Activated CD4-positive, alpha-beta memory T cell treated with anti-CD3 and anti-CD28 coated beads for 36 hours (primary cell): ENCODE results near the gene STK33. TPM values are rescaled to one million over a fixed set of nuclear protein-coding genes. Genes with fewer than 3 reads are reported as not detected.

Experiments used
- CTCF ChIA-PET: fragments of 350-600 bp; sonication (Branson Sonifier 250); formaldehyde crosslinking; loops from one replicate; lab custom pipeline; 2021; ENCODE audit warnings: antibody characterized with exemption, inconsistent platforms; lab: Charles Lee
- POLR2A ChIA-PET: fragments of 350-600 bp; sonication (Branson Sonifier 250); formaldehyde crosslinking; loops from one replicate; lab custom pipeline; 2021; ENCODE audit warnings: antibody characterized with exemption; lab: Charles Lee
- DNase-seq: peaks from one replicate; pipeline ENCODE4 v3.0.0-alpha.2; 2020
- H3K27ac Mint-ChIP-seq: one replicate; pipeline ENCODE4 v1.8.0; 2021; ENCODE audit warnings: mixed read lengths
- H3K27me3 Mint-ChIP-seq: one replicate; pipeline ENCODE4 v1.8.0; 2021; ENCODE audit warnings: mixed read lengths
- H3K36me3 Mint-ChIP-seq: one replicate; pipeline ENCODE4 v1.8.0; 2021; ENCODE audit warnings: mixed read lengths
- H3K4me1 Mint-ChIP-seq: one replicate; pipeline ENCODE4 v1.8.0; 2021; ENCODE audit warnings: low read depth, mixed read lengths
- H3K4me3 Mint-ChIP-seq: one replicate; pipeline ENCODE4 v1.8.0; 2021; ENCODE audit warnings: mild to moderate bottlenecking, mixed read lengths
- H3K9me3 Mint-ChIP-seq: one replicate; pipeline ENCODE4 v1.8.0; 2021; ENCODE audit warnings: mixed read lengths
- intact Hi-C: fragments of 100-400 bp; cut with micrococcal nuclease; formaldehyde crosslinking; loops from one replicate; pipeline ENCODE4 v1.15.1; 2023
- total RNA-seq, 2 experiments: library from RNA; stranded (reverse); gene quantifications; one replicate each; pipeline ENCODE4 v1.2.3, GENCODE V29; 2021

The STK33 gene
- total RNA-seq, 2 experiments from 2014 or later: 0.24 to 0.46 TPM

DNA sequence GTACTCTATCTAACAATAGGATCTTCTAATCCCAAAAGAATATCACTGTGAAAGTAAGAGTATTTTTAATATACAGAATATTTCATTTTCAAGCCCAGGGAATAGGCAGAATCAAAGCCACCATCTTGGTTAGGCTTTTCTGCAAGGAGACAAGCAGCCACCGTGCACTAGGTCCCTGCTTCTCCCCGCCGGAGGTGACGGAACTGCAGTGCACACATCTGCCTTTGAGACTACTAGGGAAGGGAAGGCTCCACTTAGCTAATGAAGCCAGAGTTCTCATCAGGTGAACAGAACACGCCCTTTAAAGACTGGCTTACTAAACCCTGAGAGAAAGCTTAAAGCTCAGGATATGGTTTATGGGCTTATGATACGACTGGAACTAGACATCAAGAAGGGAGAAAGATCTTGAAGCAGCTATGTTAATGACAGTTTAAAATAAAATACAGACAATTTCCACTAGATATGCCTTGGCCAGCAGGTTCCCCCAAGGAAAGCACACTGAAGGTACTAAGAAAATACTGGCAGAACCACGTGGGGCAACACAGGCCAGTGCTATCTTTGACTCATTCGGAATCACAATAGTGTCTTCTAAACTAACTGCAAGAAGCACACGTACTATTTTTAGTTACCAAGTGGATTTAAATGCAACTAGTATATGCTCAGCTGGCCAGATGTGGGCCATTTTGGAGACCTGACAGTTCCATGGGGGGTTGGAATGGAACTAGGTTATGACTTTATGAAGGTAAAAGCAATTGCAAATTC is 203.0 kb downstream of the STK33 start:
- H3K4me3 Mint-ChIP-seq: no peak overlapping the region
- no peaks in the 10 kb centered on the region for H3K9me3 Mint-ChIP-seq
- CTCF ChIA-PET: no interaction called here
- intact Hi-C loops: no loop called here
- no peak for DNase-seq
- POLR2A ChIA-PET: no interaction called here
- H3K4me1 Mint-ChIP-seq: no peaks in the 10 kb centered on the region
- H3K27ac Mint-ChIP-seq: no peak overlapping the region
- H3K27me3 Mint-ChIP-seq: peaks cover 3% of the 10 kb centered on the region
- no peaks in the 10 kb centered on the region for H3K36me3 Mint-ChIP-seq

DNA sequence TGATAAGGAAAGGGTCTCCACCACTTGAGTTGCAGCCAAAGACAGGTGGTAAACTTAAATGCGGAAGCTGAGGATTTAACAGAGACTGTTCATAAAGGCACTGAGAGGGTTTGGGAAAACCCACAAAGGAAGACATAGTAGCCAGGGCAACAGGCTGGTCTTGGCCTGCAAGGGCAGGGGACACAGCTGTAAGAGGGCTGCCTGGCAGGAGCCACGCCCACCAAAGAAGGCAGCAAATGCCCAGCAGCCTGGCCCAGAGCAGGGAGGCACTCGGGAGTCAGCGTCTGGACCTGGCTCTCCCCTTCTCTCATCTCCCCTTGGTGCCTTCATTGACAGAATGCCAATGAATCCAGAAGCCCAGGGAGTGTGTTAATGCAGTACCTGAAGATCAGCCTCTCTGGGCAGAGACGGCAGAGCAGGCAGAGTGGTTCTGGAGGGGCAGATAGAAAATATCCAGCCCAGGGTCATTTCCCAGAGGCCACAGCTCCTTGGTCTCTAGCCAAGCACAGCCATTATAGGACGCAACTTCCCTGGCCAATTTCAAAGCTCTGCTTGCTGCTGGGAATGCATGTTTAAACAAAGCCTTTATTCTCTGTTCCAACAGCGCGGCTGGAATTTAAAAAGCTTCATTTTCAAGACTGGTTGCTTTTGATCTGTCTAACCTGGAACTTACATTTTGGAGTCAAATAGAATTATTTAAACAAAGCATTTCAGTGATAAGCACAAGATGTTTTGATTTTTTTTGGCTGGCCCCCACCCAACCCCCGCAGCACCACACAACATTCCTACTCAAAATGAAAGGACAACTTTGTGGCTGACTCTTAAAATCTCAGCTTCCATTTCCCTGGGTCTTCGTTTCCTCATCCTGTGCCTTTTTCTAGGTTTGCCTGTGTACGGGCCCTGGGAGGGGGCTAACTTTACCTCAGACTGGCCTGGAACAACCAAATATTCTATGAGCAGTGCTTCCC is 204.7 kb downstream of the STK33 start:
- Mint-ChIP-seq H3K36me3 (no peaks in the 10 kb centered on the region), H3K27me3 (peaks cover 2% of the 10 kb centered on the region), H3K4me3 (no peak overlapping the region), H3K27ac (no peak overlapping the region), H3K9me3 (no peaks in the 10 kb centered on the region), H3K4me1 (no peaks in the 10 kb centered on the region)
- ChIA-PET CTCF (no interaction called here), POLR2A (no interaction called here)
- DNase-seq: no peak
- intact Hi-C loops: no loop called here

DNA sequence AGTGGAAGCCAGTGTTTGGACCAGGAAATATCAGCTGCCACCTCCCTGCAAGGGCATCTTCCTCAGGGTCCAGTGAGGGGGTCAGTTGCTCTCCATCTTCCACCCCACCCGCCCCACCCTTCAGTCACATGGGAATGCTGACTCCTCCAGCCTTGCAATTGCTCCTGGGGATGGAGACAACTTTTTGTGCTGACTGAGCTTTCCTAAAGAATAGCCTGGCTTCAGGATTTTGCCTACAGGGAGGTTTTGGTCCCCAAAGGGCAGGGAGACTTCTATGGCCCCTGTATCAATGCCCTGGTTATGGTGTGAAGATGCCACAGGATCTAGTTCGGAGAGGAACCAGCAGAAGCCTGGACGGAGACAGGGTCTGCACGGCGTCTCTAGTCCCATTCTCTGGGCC is 206.3 kb downstream of the STK33 start:
- Mint-ChIP-seq H3K27me3 (peaks cover 2% of the 10 kb centered on the region), H3K27ac (no peak overlapping the region), H3K36me3 (no peaks in the 10 kb centered on the region), H3K4me1 (no peaks in the 10 kb centered on the region), H3K4me3 (no peak overlapping the region), H3K9me3 (no peaks in the 10 kb centered on the region)
- DNase-seq: no peak
- CTCF ChIA-PET: no interaction called here
- intact Hi-C loops: no loop called here
- POLR2A ChIA-PET: no interaction called here

DNA sequence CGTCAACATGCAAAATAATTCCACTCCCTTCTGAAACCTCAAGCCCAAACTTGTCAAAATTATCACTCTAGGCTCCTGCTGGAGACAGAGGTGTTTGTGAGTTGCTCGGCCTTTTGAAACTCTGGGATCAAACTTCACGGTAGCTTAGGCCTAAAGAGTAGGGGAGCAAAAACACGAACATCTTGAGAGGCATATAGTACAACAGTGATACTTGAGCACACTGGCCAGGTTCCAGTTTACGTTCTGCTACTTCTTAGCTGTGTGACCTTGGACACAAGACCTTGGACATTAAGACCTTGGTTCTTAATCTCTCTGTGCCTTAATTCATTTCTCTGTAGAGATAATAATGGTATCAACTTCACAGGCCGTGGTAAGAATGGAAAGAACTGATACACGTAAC is 206.9 kb downstream of the STK33 start:
- Mint-ChIP-seq H3K27me3 (peaks cover 2% of the 10 kb centered on the region), H3K27ac (no peak overlapping the region), H3K36me3 (no peaks in the 10 kb centered on the region), H3K9me3 (no peaks in the 10 kb centered on the region), H3K4me3 (no peak overlapping the region), H3K4me1 (no peaks in the 10 kb centered on the region)
- no peak for DNase-seq
- POLR2A ChIA-PET: no interaction called here
- CTCF ChIA-PET: no interaction called here
- intact Hi-C loops: no loop called here

DNA sequence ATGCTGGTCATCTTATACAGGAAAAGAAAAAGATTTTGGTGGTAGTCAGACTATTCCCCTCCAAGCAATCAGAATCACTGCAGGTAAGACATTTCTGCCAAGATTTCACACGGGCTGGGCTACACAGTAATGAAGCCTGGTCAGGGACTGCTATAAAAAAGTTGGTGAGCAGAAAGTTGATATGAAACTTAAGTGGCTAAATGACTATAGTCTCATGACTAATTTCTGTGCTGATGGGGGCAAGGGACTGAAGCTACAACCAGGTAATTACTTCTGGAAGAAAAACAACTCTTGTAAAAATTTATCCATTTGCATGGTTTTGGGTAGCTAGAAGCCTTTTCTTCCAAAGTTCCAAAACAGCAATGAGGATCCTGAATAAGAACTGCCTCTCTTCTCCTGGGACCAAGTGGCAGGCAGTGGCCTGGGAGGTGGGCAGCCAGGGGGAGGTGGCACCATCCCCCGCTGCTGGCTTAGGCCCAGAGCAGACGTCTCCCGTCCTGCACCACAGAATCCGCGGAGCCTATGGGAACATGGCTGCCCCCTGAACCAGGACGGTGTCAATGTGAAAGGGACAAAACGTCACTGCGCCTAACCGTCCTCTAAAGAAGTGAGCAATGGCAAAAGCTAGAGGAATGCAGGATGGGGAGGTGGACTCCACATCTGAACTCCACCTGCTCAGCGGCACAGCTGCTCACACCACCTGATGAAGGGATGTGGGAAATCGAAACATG is 207.7 kb downstream of the STK33 start:
- H3K4me1 Mint-ChIP-seq: no peaks in the 10 kb centered on the region
- DNase-seq: no peak
- no peak overlapping the region for H3K4me3 Mint-ChIP-seq
- H3K9me3 Mint-ChIP-seq: no peaks in the 10 kb centered on the region
- no peaks in the 10 kb centered on the region for H3K36me3 Mint-ChIP-seq
- CTCF ChIA-PET: no interaction called here
- H3K27ac Mint-ChIP-seq: no peak overlapping the region
- intact Hi-C loops: no loop called here
- POLR2A ChIA-PET: no interaction called here
- H3K27me3 Mint-ChIP-seq: peaks cover 2% of the 10 kb centered on the region

DNA sequence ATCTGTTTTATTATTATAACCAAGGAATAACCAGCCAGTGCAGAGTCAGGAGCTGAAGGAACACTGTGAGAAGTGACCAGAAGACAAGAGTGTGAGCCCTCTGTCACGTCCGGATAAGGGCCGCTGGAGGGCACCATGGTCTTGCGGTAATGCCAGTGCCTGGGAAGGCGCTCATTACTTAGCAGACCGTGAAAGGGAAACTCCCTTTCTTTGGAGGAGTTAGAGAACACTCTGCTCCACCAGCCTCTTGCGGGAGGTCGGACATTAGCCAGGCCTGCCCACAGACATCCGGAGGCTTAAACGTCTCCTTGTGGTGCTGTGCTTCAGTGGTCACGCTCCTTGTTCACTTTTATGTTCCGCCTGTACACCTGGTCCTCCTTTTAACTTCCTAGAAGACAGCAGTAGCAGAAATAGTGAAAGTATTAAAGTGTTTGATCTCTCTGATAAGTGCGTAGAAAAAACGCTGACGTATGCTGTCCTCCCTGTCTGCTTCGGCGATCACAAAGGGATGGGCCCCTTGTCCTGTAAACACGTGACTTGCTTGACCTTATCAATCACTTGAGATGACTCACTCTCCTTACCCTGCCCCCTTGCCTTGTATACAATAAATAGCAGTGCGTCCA is 209.7 kb downstream of the STK33 start:
- Mint-ChIP-seq H3K36me3 (no peaks in the 10 kb centered on the region), H3K4me3 (no peak overlapping the region), H3K27ac (no peak overlapping the region), H3K4me1 (no peaks in the 10 kb centered on the region), H3K9me3 (no peaks in the 10 kb centered on the region), H3K27me3 (peaks cover 2% of the 10 kb centered on the region)
- intact Hi-C loops: no loop called here
- POLR2A ChIA-PET: no interaction called here
- DNase-seq: no peak
- CTCF ChIA-PET: no interaction called here

DNA sequence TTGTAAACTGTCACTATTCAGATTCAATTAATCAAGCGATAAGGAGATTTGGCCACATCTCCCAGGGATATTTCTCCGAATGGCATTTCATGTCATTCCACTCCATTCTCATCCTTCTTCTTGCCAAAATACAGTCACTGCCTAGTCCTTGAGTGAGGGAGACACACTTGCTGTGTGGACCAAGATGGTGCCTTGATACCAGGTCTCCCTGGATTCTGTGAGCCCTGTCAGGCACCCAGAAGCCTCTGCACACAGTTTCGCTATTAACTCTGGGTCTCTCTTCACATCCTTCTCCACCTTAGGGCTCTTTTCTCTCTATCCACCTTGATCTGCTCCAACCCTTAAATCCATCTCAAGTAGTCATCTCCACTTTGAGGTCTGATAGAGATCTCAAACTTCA is 210.4 kb downstream of the STK33 start:
- Mint-ChIP-seq H3K27ac (no peak overlapping the region), H3K4me3 (no peak overlapping the region), H3K9me3 (no peaks in the 10 kb centered on the region), H3K36me3 (no peaks in the 10 kb centered on the region), H3K27me3 (peaks cover 2% of the 10 kb centered on the region), H3K4me1 (no peaks in the 10 kb centered on the region)
- intact Hi-C loops: no loop called here
- ChIA-PET POLR2A (no interaction called here), CTCF (no interaction called here)
- DNase-seq: no peak

DNA sequence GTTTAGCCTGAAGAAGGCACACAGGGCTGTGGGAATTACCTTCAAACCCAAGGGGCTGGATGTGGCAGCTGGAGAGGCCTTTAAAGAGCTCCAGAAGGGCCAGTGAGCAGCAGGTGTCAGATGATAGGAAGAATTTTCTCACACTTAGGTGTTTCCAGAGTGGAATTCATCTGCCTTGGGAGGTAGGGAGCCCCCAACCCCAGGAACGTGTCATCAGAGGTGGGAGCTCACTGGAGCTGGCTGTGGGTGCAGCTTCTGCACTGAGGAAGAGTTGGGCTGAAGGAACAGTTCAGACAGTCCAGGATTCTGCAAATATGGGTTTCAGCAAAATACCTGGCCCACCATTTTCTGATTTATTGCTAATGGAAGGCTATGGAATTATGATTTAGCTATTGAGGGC is 210.8 kb downstream of the STK33 start:
- Mint-ChIP-seq H3K27me3 (peaks cover 2% of the 10 kb centered on the region), H3K27ac (no peak overlapping the region), H3K9me3 (no peaks in the 10 kb centered on the region), H3K36me3 (no peaks in the 10 kb centered on the region), H3K4me3 (no peak overlapping the region), H3K4me1 (no peaks in the 10 kb centered on the region)
- no peak for DNase-seq
- ChIA-PET CTCF (no interaction called here), POLR2A (no interaction called here)
- intact Hi-C loops: no loop called here

DNA sequence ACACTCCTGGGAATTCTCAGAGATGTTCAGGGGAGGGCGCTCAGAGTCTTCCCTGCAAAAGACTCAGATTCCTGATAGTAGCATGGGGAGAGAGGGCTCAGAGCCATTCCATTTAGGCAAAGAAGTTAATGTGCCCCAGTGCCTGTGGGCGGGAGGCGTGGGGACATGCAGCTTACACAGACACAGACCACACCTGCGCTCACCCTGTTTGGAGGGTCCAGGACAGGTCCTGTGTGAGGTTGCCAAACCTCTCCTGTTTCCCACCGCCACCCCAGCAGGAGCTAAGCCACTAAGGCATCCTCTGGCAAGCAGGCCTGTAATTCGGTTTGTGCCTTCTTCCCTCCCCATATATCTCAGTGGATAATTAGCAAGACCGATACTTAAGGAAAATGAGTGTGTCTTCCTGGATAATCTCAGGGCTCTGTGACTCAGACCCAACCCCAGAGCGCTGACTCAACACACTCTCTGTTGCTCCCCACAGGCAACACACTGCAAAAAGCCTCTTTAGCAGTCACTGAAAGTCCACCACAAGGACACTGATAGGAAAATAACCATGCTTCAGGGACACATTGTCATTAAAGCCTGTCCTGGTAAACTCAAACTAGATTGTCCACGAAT is 211.5 kb downstream of the STK33 start:
- no peaks in the 10 kb centered on the region for H3K9me3 Mint-ChIP-seq
- H3K27ac Mint-ChIP-seq: no peak overlapping the region
- no peak overlapping the region for H3K4me3 Mint-ChIP-seq
- DNase-seq: no peak
- intact Hi-C loops: no loop called here
- no peaks in the 10 kb centered on the region for H3K36me3 Mint-ChIP-seq
- peaks cover 3% of the 10 kb centered on the region for H3K27me3 Mint-ChIP-seq
- POLR2A ChIA-PET: no interaction called here
- no peaks in the 10 kb centered on the region for H3K4me1 Mint-ChIP-seq
- CTCF ChIA-PET: no interaction called here

DNA sequence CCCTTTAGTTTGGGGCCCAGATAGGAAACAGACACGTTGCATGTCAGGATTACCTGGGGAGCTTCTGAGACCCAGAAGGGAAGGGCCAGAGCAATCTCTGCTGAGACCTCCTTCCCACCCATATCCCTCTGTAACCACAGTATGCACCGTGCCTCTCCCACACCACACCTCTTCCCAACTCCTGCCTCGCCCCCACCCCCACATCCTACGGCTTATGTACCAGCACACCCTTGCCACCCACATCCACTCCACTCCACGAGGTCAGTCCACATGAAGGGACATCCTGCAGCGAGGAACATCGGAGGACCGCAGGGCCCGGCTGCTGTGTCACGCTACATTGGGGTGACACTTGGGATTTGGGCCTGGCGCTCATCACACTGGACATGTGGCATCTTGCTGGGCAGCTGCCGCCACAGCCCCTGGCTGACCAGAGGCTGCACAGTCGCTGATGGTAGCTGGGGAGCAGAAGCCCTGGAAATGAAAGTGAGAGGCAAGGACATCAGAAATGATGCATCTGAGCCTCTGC is 212.1 kb downstream of the STK33 start:
- CTCF ChIA-PET: no interaction called here

DNA sequence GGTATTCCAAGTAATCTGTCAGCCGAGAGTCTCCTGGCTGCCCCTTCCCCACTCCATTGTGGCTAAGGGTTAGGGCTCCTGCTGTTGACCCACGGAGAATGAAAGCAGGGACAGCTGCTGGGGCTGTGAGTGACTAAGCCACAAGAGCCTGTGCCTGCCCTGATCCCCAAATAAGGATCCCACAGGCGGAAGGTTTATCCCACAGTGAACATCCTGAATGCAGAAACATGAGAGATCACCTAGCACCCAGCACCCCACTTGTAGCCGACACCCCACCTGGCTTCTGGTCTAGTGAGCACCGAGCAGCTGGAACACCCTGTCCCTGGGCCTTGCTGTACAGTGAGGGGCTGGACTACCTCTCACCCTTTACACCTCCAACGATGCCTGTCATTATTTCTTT is 212.7 kb downstream of the STK33 start:
- ChIA-PET POLR2A (no interaction called here), CTCF (no interaction called here)
- Mint-ChIP-seq H3K27me3 (peaks cover 6% of the 10 kb centered on the region), H3K27ac (no peak overlapping the region), H3K36me3 (no peaks in the 10 kb centered on the region), H3K4me3 (no peak overlapping the region), H3K9me3 (no peaks in the 10 kb centered on the region), H3K4me1 (no peaks in the 10 kb centered on the region)
- no peak for DNase-seq
- intact Hi-C loops: no loop called here

More for the DNA sequence above, 212.1 kb downstream of the STK33 start:
- Mint-ChIP-seq H3K4me3 (no peak overlapping the region), H3K36me3 (no peaks in the 10 kb centered on the region), H3K4me1 (no peaks in the 10 kb centered on the region), H3K27ac (no peak overlapping the region), H3K27me3 (peaks cover 4% of the 10 kb centered on the region), H3K9me3 (no peaks in the 10 kb centered on the region)
- POLR2A ChIA-PET: no interaction called here
- intact Hi-C loops: no loop called here
- no peak for DNase-seq
